ENCODE data around the gene IZUMO4. TPM values are rescaled to one million over a fixed set of nuclear protein-coding genes. Genes with fewer than 3 reads are reported as not detected.

The IZUMO4 gene
- total and polyA plus RNA-seq, 4 donors = 1.2 to 1.4 (median 1.2) TPM

DNA sequence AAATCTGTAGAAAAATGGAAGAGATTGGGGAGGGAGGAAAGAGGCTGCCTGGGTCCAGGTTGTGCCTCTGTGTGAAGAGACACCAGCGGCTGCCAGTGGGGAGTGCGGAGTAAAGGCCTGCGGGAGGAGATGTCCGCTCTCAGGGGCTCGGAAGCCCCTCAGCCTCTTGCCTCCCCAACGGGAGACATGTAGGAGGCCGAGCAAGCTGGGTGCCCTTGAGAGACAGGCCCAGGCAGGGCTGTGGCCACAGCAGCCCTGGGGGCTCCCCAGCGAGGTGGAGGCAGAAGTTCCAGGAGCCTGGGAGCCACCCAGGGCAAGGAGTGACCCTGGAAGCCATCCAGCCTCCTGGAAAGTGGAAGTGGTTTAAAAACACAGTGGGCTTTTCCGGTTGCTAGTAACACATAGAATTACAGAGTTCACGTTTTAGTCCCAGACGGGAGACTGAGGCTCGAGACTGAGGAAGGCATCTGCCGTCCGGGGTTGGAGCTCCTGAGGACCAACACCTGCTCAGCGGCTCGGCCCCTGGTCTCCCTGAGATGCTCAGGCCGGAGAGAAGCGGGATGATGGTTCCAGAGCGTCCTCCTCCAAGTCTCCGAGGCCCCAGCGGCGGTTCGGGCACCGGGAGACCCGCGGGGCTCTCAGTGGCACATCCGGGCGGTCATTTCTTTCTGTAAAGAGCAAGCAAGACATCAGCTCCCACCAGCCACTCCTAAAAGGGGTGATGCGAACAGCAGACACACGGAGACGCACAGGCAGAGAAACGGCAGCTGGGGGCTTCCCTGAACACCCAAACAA is 23.8 kb upstream of the IZUMO4 start:
- Histone ChIP-seq H3K36me3 (ENCODE audit: control insufficient read depth in 4 of 4, insufficient read depth in 3 of 4, low read depth in 1 of 4, low read length in 3 of 4) (peaks cover 10 to 45% (median 21%) of the 10 kb centered on the region in 4 donors), H3K4me1 (ENCODE audit: control insufficient read depth in 4 of 4, insufficient read depth in 4 of 4, low read length in 3 of 4) (peaks cover 0 to 7% (median 0%) of the 10 kb centered on the region in 4 donors), H3K27me3 (ENCODE audit: control insufficient read depth in 4 of 4, insufficient read depth in 4 of 4, low read length in 3 of 4) (no peaks in the 10 kb centered on the region), H3K27ac (ENCODE audit: low read depth in 1 of 2, low read length in 2 of 2) (no peak overlapping the region), H3K9ac (ENCODE audit: low read depth in 1 of 2, low read length in 2 of 2) (no peak overlapping the region), H3K9me3 (ENCODE audit: control insufficient read depth in 4 of 4, low read length in 3 of 4) (no peaks in the 10 kb centered on the region), H3K4me3 (ENCODE audit: low read depth in 1 of 3, low read length in 3 of 3) (no peak overlapping the region)
- TF ChIP-seq YY1 (IDR thresholded peaks at IDR 0.05) = no peak
- TF ChIP-seq GABPA (IDR thresholded peaks at IDR 0.05 in 1 of 2, conservative IDR thresholded peaks at IDR 0.05 in 1 of 2) = no peak
- TF ChIP-seq RXRA (IDR thresholded peaks at IDR 0.05) = no peak
- TF ChIP-seq RAD21 (IDR thresholded peaks at IDR 0.05) = no peak
- TF ChIP-seq, protein P1, sequence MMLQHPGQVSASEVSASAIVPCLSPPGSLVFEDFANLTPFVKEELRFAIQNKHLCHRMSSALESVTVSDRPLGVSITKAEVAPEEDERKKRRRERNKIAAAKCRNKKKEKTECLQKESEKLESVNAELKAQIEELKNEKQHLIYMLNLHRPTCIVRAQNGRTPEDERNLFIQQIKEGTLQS (IDR thresholded peaks at IDR 0.05) = no peak
- TF ChIP-seq, protein P2, sequence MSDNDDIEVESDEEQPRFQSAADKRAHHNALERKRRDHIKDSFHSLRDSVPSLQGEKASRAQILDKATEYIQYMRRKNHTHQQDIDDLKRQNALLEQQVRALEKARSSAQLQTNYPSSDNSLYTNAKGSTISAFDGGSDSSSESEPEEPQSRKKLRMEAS (IDR thresholded peaks at IDR 0.05) = no peak
- TF ChIP-seq JUND (IDR thresholded peaks at IDR 0.05) = no peak
- TF ChIP-seq SP1 (IDR thresholded peaks at IDR 0.05) = no peak
- TF ChIP-seq, protein P3, sequence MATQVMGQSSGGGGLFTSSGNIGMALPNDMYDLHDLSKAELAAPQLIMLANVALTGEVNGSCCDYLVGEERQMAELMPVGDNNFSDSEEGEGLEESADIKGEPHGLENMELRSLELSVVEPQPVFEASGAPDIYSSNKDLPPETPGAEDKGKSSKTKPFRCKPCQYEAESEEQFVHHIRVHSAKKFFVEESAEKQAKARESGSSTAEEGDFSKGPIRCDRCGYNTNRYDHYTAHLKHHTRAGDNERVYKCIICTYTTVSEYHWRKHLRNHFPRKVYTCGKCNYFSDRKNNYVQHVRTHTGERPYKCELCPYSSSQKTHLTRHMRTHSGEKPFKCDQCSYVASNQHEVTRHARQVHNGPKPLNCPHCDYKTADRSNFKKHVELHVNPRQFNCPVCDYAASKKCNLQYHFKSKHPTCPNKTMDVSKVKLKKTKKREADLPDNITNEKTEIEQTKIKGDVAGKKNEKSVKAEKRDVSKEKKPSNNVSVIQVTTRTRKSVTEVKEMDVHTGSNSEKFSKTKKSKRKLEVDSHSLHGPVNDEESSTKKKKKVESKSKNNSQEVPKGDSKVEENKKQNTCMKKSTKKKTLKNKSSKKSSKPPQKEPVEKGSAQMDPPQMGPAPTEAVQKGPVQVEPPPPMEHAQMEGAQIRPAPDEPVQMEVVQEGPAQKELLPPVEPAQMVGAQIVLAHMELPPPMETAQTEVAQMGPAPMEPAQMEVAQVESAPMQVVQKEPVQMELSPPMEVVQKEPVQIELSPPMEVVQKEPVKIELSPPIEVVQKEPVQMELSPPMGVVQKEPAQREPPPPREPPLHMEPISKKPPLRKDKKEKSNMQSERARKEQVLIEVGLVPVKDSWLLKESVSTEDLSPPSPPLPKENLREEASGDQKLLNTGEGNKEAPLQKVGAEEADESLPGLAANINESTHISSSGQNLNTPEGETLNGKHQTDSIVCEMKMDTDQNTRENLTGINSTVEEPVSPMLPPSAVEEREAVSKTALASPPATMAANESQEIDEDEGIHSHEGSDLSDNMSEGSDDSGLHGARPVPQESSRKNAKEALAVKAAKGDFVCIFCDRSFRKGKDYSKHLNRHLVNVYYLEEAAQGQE (IDR thresholded peaks at IDR 0.05) = no peak
- no peak for TF ChIP-seq NR2F2 (IDR thresholded peaks at IDR 0.05)
- TF ChIP-seq, protein P4, sequence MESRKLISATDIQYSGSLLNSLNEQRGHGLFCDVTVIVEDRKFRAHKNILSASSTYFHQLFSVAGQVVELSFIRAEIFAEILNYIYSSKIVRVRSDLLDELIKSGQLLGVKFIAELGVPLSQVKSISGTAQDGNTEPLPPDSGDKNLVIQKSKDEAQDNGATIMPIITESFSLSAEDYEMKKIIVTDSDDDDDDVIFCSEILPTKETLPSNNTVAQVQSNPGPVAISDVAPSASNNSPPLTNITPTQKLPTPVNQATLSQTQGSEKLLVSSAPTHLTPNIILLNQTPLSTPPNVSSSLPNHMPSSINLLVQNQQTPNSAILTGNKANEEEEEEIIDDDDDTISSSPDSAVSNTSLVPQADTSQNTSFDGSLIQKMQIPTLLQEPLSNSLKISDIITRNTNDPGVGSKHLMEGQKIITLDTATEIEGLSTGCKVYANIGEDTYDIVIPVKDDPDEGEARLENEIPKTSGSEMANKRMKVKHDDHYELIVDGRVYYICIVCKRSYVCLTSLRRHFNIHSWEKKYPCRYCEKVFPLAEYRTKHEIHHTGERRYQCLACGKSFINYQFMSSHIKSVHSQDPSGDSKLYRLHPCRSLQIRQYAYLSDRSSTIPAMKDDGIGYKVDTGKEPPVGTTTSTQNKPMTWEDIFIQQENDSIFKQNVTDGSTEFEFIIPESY (IDR thresholded peaks at IDR 0.05) = no peak
- no peak for TF ChIP-seq FOXA1 (IDR thresholded peaks at IDR 0.05)
- TF ChIP-seq HNF4G (IDR thresholded peaks at IDR 0.05) = no peak
- no peak for TF ChIP-seq EGR1 (IDR thresholded peaks at IDR 0.05; ENCODE audit: low read depth in 2 of 2)
- TF ChIP-seq HNF4A (conservative IDR thresholded peaks at IDR 0.05) = no peak
- TF ChIP-seq, protein P5, sequence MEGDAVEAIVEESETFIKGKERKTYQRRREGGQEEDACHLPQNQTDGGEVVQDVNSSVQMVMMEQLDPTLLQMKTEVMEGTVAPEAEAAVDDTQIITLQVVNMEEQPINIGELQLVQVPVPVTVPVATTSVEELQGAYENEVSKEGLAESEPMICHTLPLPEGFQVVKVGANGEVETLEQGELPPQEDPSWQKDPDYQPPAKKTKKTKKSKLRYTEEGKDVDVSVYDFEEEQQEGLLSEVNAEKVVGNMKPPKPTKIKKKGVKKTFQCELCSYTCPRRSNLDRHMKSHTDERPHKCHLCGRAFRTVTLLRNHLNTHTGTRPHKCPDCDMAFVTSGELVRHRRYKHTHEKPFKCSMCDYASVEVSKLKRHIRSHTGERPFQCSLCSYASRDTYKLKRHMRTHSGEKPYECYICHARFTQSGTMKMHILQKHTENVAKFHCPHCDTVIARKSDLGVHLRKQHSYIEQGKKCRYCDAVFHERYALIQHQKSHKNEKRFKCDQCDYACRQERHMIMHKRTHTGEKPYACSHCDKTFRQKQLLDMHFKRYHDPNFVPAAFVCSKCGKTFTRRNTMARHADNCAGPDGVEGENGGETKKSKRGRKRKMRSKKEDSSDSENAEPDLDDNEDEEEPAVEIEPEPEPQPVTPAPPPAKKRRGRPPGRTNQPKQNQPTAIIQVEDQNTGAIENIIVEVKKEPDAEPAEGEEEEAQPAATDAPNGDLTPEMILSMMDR (IDR thresholded peaks at IDR 0.05; ENCODE audit: low read depth, low read length, missing input control) = no peak
- WGBS = 92% methylated on average over 32 of the region's 32 CpGs
- DNase-seq (ENCODE audit: low spot score) = no peak

Measured in liver (tissue), 9 donors.